Loucy (cell line): ENCODE data around the gene BEGAIN.

Source experiments
- EZH2phosphoT487 ChIP-seq: fragments of 200-600 bp; IDR thresholded peaks from 2 replicates; pipeline ENCODE4 v1.6.1; 2018; ENCODE audit warnings: antibody characterized with exemption, mild to moderate bottlenecking, moderate library complexity, borderline replicate concordance
- TF ChIP-seq, protein P1 (sequence below): fragments of 200-600 bp; sonication (generic); conservative IDR thresholded peaks from 2 replicates; pipeline ENCODE4 v1.5.1; 2014; ENCODE audit warnings: mild to moderate bottlenecking, antibody characterized with exemption, low read length

GRCh38 chr14:100502622-100503220, 84.5 kb downstream of the BEGAIN start:
- TF ChIP-seq, protein P1, sequence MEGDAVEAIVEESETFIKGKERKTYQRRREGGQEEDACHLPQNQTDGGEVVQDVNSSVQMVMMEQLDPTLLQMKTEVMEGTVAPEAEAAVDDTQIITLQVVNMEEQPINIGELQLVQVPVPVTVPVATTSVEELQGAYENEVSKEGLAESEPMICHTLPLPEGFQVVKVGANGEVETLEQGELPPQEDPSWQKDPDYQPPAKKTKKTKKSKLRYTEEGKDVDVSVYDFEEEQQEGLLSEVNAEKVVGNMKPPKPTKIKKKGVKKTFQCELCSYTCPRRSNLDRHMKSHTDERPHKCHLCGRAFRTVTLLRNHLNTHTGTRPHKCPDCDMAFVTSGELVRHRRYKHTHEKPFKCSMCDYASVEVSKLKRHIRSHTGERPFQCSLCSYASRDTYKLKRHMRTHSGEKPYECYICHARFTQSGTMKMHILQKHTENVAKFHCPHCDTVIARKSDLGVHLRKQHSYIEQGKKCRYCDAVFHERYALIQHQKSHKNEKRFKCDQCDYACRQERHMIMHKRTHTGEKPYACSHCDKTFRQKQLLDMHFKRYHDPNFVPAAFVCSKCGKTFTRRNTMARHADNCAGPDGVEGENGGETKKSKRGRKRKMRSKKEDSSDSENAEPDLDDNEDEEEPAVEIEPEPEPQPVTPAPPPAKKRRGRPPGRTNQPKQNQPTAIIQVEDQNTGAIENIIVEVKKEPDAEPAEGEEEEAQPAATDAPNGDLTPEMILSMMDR: no peak
- TF ChIP-seq EZH2phosphoT487: no peak
